Activated B cell treated with CpG ODN at 0.5 μM for 24 hours (primary cell): ENCODE data around the gene GCNT1. TPM values are rescaled to one million over a fixed set of nuclear protein-coding genes. Genes with fewer than 3 reads are reported as not detected.

Source experiments
- ATAC-seq: fragments of 200-7000 bp; cut with Tn5 transposase; one replicate; pipeline ENCODE4 v1.10.0; 2021; ENCODE audit warnings: low read depth, mild to moderate bottlenecking, moderate library complexity
- CTCF ChIA-PET: fragments of 350-600 bp; sonication (Branson Sonifier 250); formaldehyde crosslinking; loops from one replicate; lab custom pipeline; 2021; ENCODE audit warnings: antibody characterized with exemption; lab: Charles Lee
- POLR2A ChIA-PET: fragments of 350-600 bp; sonication (Branson Sonifier 250); formaldehyde crosslinking; loops from one replicate; lab custom pipeline; 2021; ENCODE audit warnings: antibody characterized with exemption; lab: Charles Lee
- DNase-seq: peaks from one replicate; pipeline ENCODE4 v3.0.0; 2022
- H3K27ac Mint-ChIP-seq: one replicate; pipeline ENCODE4 v1.8.0; 2020; ENCODE audit warnings: mixed read lengths
- H3K27me3 Mint-ChIP-seq: one replicate; pipeline ENCODE4 v1.8.0; 2021; ENCODE audit warnings: mixed read lengths
- H3K36me3 Mint-ChIP-seq: one replicate; pipeline ENCODE4 v1.8.0; 2021; ENCODE audit warnings: low read depth, mixed read lengths
- H3K4me1 Mint-ChIP-seq: one replicate; pipeline ENCODE4 v1.8.0; 2021; ENCODE audit warnings: mixed read lengths
- H3K4me3 Mint-ChIP-seq: one replicate; pipeline ENCODE4 v1.8.0; 2020; ENCODE audit warnings: mild to moderate bottlenecking, mixed read lengths
- H3K9me3 Mint-ChIP-seq: one replicate; pipeline ENCODE4 v1.8.0; 2020; ENCODE audit warnings: mixed read lengths
- intact Hi-C: fragments of 100-400 bp; cut with micrococcal nuclease; formaldehyde crosslinking; loops from one replicate; pipeline ENCODE4 v1.15.1; 2024
- total RNA-seq: library from RNA; stranded (reverse); gene quantifications from 2 replicates; pipeline ENCODE4 v1.2.3, GENCODE V29; 2022
- TF ChIP-seq, protein P1 (sequence below): fragments of 200-600 bp; IDR thresholded peaks from one replicate; pipeline ENCODE4 v1.8.0; 2022; ENCODE audit warnings: antibody characterized with exemption, mild to moderate bottlenecking

GCNT1 gene
- total RNA-seq, 1 donor from 2014 or later: 10.6 TPM

DNA sequence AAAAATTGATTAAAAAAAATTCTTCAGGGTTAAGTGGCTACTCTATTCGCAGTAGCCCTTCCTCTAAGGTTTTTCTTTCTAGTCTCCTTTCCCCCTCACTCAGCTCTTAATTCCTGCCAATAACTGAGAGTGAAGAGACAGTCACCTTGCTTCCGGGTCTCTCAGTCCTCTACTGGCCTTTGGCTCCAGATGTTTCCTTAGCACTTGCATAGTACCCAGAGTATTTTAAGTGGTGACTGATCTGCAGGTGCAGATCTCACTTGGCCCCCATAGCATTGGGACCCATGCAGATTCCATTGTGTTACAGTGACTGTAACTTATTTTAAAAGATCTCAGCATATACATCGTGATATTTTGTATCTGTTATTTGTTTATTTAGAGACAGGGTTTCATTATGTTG lies 66.2 kb downstream of the GCNT1 start:
- ATAC-seq: no peak
- Mint-ChIP-seq H3K4me1 (peaks cover 2% of the 10 kb centered on the region), H3K36me3 (peaks cover 3% of the 10 kb centered on the region), H3K27me3 (peaks cover 1% of the 10 kb centered on the region), H3K4me3 (no peak overlapping the region), H3K9me3 (no peaks in the 10 kb centered on the region), H3K27ac (no peak overlapping the region)
- ChIA-PET POLR2A (no interaction called here), CTCF (no interaction called here)
- no peak for DNase-seq
- intact Hi-C loops: no loop called here
- TF ChIP-seq, protein P1, sequence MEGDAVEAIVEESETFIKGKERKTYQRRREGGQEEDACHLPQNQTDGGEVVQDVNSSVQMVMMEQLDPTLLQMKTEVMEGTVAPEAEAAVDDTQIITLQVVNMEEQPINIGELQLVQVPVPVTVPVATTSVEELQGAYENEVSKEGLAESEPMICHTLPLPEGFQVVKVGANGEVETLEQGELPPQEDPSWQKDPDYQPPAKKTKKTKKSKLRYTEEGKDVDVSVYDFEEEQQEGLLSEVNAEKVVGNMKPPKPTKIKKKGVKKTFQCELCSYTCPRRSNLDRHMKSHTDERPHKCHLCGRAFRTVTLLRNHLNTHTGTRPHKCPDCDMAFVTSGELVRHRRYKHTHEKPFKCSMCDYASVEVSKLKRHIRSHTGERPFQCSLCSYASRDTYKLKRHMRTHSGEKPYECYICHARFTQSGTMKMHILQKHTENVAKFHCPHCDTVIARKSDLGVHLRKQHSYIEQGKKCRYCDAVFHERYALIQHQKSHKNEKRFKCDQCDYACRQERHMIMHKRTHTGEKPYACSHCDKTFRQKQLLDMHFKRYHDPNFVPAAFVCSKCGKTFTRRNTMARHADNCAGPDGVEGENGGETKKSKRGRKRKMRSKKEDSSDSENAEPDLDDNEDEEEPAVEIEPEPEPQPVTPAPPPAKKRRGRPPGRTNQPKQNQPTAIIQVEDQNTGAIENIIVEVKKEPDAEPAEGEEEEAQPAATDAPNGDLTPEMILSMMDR: no peak

DNA sequence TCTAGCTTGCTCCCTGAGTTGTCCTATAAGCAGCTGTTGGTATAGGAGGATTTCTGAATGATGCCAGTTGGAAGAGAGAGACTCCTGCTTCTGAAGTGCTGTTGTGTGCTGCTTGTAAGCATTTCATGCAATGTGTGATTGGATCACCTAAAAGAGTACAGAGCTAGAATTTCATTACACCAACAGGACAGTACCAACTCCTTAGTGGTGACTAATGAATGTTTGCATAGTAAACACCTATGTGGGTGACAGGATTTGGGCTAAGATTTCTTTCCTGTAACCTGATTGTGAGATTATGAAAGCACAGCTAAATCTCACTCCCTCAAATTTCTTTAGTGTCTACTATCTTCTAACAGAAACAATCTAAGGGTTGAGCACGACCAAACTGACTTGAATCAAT lies 67.0 kb downstream of the GCNT1 start:
- Mint-ChIP-seq H3K4me1 (peaks cover 7% of the 10 kb centered on the region), H3K4me3 (no peak overlapping the region), H3K27me3 (peaks cover 1% of the 10 kb centered on the region), H3K27ac (no peak overlapping the region), H3K36me3 (peaks cover 3% of the 10 kb centered on the region), H3K9me3 (no peaks in the 10 kb centered on the region)
- POLR2A ChIA-PET: no interaction called here
- ATAC-seq (no peak), DNase-seq (no peak)
- TF ChIP-seq, protein P1: no peak
- intact Hi-C loops: no loop called here
- CTCF ChIA-PET: no interaction called here

DNA sequence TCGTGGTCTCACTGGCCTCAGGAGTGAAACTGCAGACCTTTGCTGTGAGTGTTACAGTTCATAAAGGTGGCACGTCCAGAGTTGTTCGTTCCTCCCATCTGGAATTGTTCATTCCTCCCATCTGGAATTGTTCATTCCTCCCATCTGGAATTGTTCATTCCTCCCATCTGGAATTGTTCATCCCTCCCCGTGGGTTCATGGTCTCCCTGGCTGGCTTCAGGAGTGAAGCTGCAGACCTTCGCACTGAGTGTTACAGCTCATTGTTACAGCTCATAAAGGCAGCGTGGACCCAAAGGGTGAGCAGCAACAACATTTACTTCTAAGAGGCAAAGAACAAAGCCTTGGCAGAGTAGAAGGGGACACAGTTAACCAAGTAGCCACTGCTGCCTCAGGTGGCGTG lies 69.1 kb downstream of the GCNT1 start:
- no peak overlapping the region for H3K27ac Mint-ChIP-seq
- CTCF ChIA-PET: no interaction called here
- intact Hi-C loops: no loop called here
- POLR2A ChIA-PET: no interaction called here
- H3K36me3 Mint-ChIP-seq: peaks cover 2% of the 10 kb centered on the region
- H3K4me3 Mint-ChIP-seq: no peak overlapping the region
- H3K9me3 Mint-ChIP-seq: no peaks in the 10 kb centered on the region
- H3K4me1 Mint-ChIP-seq: peaks cover 7% of the 10 kb centered on the region
- no peak for ATAC-seq
- DNase-seq: no peak
- TF ChIP-seq, protein P1: no peak
- H3K27me3 Mint-ChIP-seq: no peaks in the 10 kb centered on the region

DNA sequence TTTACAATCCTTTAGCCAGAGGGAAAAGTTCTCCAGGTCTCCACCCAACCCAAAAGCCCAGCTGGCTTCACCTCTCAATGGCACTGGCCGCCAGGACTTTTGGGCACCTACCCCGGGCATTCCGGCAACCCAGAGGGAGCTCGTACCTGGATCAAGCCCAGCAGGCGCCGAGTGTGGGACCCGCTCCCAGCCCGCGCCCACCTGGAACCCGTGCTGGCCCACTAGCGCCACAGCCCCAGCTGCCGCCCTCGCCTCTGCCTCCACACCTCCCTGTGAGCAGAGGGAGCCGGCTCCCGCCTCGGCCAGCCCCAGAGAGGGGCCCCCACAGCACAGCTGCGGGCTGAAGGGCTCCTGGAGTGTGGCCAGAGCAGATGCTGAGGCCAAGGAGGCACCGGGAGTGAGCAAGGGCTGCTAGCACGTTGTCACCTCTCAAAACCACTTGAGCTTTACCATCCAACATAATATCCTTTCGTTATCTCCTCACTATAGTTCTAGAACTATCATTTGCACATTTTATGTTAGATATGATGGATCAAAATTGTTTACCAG lies 69.7 kb downstream of the GCNT1 start:
- TF ChIP-seq, protein P1: no peak
- peaks cover 11% of the 10 kb centered on the region for H3K4me1 Mint-ChIP-seq
- H3K27ac Mint-ChIP-seq: no peak overlapping the region
- no peaks in the 10 kb centered on the region for H3K9me3 Mint-ChIP-seq
- H3K4me3 Mint-ChIP-seq: no peak overlapping the region
- peaks cover 2% of the 10 kb centered on the region for H3K36me3 Mint-ChIP-seq
- DNase-seq: no peak
- intact Hi-C loops: no loop called here
- ATAC-seq: no peak
- POLR2A ChIA-PET: no interaction called here
- no peaks in the 10 kb centered on the region for H3K27me3 Mint-ChIP-seq
- CTCF ChIA-PET: no interaction called here

DNA sequence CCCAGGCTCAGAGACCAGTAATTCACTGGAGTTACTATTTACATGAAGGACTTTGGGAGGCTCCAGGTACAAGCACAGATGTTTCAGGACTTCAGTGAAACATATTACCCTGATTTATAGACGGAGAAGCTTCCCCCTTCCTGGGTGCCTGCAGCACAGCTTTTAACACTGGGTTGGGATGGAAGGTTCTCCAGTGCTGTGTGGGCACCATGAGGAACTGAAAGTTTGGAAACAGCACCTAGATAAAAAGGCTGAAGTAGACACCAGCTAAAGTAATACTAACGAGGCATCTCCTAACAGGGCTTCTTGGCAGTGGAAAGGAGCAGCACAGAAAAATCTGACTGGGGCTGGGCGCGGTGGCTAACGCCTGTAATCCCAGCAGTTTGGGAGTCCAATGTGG lies 70.7 kb downstream of the GCNT1 start:
- no peaks in the 10 kb centered on the region for H3K9me3 Mint-ChIP-seq
- TF ChIP-seq, protein P1: no peak
- no peak overlapping the region for H3K4me3 Mint-ChIP-seq
- ChIA-PET POLR2A (no interaction called here), CTCF (no interaction called here)
- DNase-seq: no peak
- ATAC-seq: no peak
- peaks cover 2% of the 10 kb centered on the region for H3K36me3 Mint-ChIP-seq
- peaks cover 11% of the 10 kb centered on the region for H3K4me1 Mint-ChIP-seq
- no peaks in the 10 kb centered on the region for H3K27me3 Mint-ChIP-seq
- intact Hi-C loops: loop anchor here (5.0 kb wide), 1 partner anchor 48 kb away; no protein-coding TSS in a partner anchor
- H3K27ac Mint-ChIP-seq: no peak overlapping the region
